A549 (cell line): ENCODE data around the gene SEMA4B. TPM values are rescaled to one million over a fixed set of nuclear protein-coding genes. Genes with fewer than 3 reads are reported as not detected.

Experiments
- ATAC-seq, 2 experiments: fragments of 200-7000 bp in 1 of 2; fragments of >200 bp in 1 of 2; cut with Nextera tagmentation in 1 of 2; cut with Tn5 transposase in 1 of 2; 3 replicates each; pipeline versions ENCODE4 v1.8.0 to v1.9.1; 2018 to 2020; ENCODE audit warnings: mild to moderate bottlenecking in 1 of 2, moderate library complexity in 1 of 2
- CTCF ChIA-PET: fragments of 300-600 bp; sonication (Branson Sonifier 250); formaldehyde crosslinking; extraction: SDS; loops from one replicate; lab custom pipeline; 2021; ENCODE audit warnings: antibody characterized with exemption, inconsistent platforms; lab: Yijun Ruan, JAX
- POLR2A ChIA-PET: fragments of 350-600 bp; formaldehyde crosslinking; extraction: SDS; loops from one replicate; lab custom pipeline; 2021; ENCODE audit warnings: antibody characterized with exemption, inconsistent platforms; lab: Yijun Ruan, JAX
- DNase-seq, 2 experiments: peaks; one replicate each; pipeline versions ENCODE4 v3.0.0 to v3.0.0-alpha.2; 2011 to 2016; ENCODE audit warnings: low read depth in 1 of 2, low spot score in 1 of 2
- FAIRE-seq: peaks from 2 replicates; lab custom pipeline; 2011; peaks lifted over from hg19 to GRCh38; lab: Jason Lieb, UNC
- H3K27ac ChIP-seq, 2 experiments: fragments of >200 bp; sonication (Bioruptor Twin); formaldehyde crosslinking; 3 replicates each; pipeline ENCODE4 v1.5.1; 2016 to 2017
- H3K4me1 ChIP-seq: fragments of >200 bp; sonication (Bioruptor Twin); formaldehyde crosslinking; 3 replicates; pipeline ENCODE4 v1.6.1; 2016
- H3K4me2 ChIP-seq: fragments of >200 bp; sonication (Bioruptor Twin); formaldehyde crosslinking; 3 replicates; pipeline ENCODE4 v1.6.1; 2016
- H3K4me3 ChIP-seq: fragments of >200 bp; sonication (Bioruptor Twin); formaldehyde crosslinking; 3 replicates; pipeline ENCODE4 v1.5.1; 2016
- H3K9me3 ChIP-seq: fragments of >200 bp; sonication (Bioruptor Twin); formaldehyde crosslinking; 3 replicates; pipeline ENCODE4 v1.6.1; 2016
- ATOH8 ChIP-seq: fragments of 250-450 bp; sonication (Bioruptor Pico); IDR thresholded peaks from 2 replicates; pipeline ENCODE4 v1.5.0; 2020; ENCODE audit warnings: low read depth, mild to moderate bottlenecking, moderate library complexity
- BHLHE40 ChIP-seq: IDR thresholded peaks from 2 replicates; pipeline ENCODE4 v1.6.1; 2012; ENCODE audit warnings: low read depth, low read length, inconsistent platforms
- CHD4 ChIP-seq: fragments of 200-600 bp; sonication (generic); IDR thresholded peaks from 2 replicates; pipeline ENCODE4 v1.6.1; 2016; ENCODE audit warnings: antibody characterized with exemption, mild to moderate bottlenecking, borderline replicate concordance
- EHF ChIP-seq: fragments of 250-450 bp; sonication (Bioruptor Pico); IDR thresholded peaks from 2 replicates; pipeline ENCODE4 v1.5.0; 2020; ENCODE audit warnings: mild to moderate bottlenecking
- ELK1 ChIP-seq: fragments of 150-350 bp; IDR thresholded peaks from 2 replicates; pipeline ENCODE4 v1.6.1; 2014; ENCODE audit warnings: low read depth, mild to moderate bottlenecking, low read length
- ESRRA ChIP-seq: fragments of 150-350 bp; IDR thresholded peaks from 2 replicates; pipeline ENCODE4 v1.6.1; 2014; ENCODE audit warnings: mild to moderate bottlenecking, low read length, borderline replicate concordance
- FOSL2 ChIP-seq, 2 experiments: fragments of 450-650 bp in 1 of 2; fragments of >200 bp in 1 of 2; sonication (Bioruptor Twin) in 1 of 2; formaldehyde crosslinking; IDR thresholded peaks; 2 replicates each; pipeline versions ENCODE4 v1.5.0 to v1.6.1; 2016 to 2020; ENCODE audit warnings: mild to moderate bottlenecking in 1 of 2, moderate library complexity in 1 of 2
- FOXS1 ChIP-seq: fragments of 250-450 bp; sonication (Bioruptor Pico); IDR thresholded peaks from 2 replicates; pipeline ENCODE4 v1.5.0; 2020; ENCODE audit warnings: mild to moderate bottlenecking, moderate library complexity
- HDAC2 ChIP-seq: fragments of 200-600 bp; sonication (generic); IDR thresholded peaks from 2 replicates; pipeline ENCODE4 v1.6.1; 2016
- HES2 ChIP-seq: fragments of >200 bp; sonication (Bioruptor Twin); formaldehyde crosslinking; IDR thresholded peaks from 2 replicates; pipeline ENCODE4 v1.6.1; 2016
- HOXA7 ChIP-seq: fragments of 250-450 bp; sonication (Bioruptor Pico); IDR thresholded peaks from 2 replicates; pipeline ENCODE4 v1.5.0; 2020; ENCODE audit warnings: mild to moderate bottlenecking, moderate library complexity
- JUNB ChIP-seq: fragments of >200 bp; sonication (Bioruptor Twin); formaldehyde crosslinking; IDR thresholded peaks from 2 replicates; pipeline ENCODE4 v1.6.1; 2016
- MAX ChIP-seq: IDR thresholded peaks from 2 replicates; pipeline ENCODE4 v1.6.1; 2012
- MYC ChIP-seq: IDR thresholded peaks from 2 replicates; pipeline ENCODE4 v1.6.1; 2012; ENCODE audit warnings: mild to moderate bottlenecking, inconsistent platforms, low read length, improper control_type of control experiment, borderline replicate concordance
- PBX3 ChIP-seq: IDR thresholded peaks from 2 replicates; pipeline ENCODE4 v1.6.1; 2012
- PHF8 ChIP-seq: fragments of 200-600 bp; sonication (generic); IDR thresholded peaks from 2 replicates; pipeline ENCODE4 v1.6.1; 2016; ENCODE audit warnings: low read depth, mild to moderate bottlenecking, antibody characterized with exemption, moderate library complexity, borderline replicate concordance
- POLR2A ChIP-seq: IDR thresholded peaks from 2 replicates; pipeline ENCODE4 v1.6.1; 2012; ENCODE audit warnings: mild to moderate bottlenecking, low read length
- POLR2AphosphoS2 ChIP-seq: conservative IDR thresholded peaks from 2 replicates; pipeline ENCODE4 v1.6.1; 2012; ENCODE audit warnings: low read length, improper control_type of control experiment, inconsistent platforms
- RAD21 ChIP-seq, 2 experiments: fragments of >200 bp in 1 of 2; sonication (Bioruptor Twin) in 1 of 2; formaldehyde crosslinking in 1 of 2; IDR thresholded peaks in 1 of 2; conservative IDR thresholded peaks in 1 of 2; 2 replicates in 1 of 2; 3 replicates in 1 of 2; pipeline ENCODE4 v1.6.1; 2012 to 2018; ENCODE audit warnings: inconsistent platforms in 1 of 2
- RARB ChIP-seq: fragments of 250-450 bp; sonication (Bioruptor Pico); IDR thresholded peaks from 2 replicates; pipeline ENCODE4 v1.8.0; 2021; ENCODE audit warnings: mild to moderate bottlenecking, moderate library complexity
- REST ChIP-seq: fragments of 200-600 bp; sonication (generic); IDR thresholded peaks from 2 replicates; pipeline ENCODE4 v1.6.1; 2016; ENCODE audit warnings: antibody characterized with exemption, mild to moderate bottlenecking, moderate library complexity
- TFCP2L1 ChIP-seq: fragments of 250-450 bp; sonication (Bioruptor Pico); IDR thresholded peaks from 2 replicates; pipeline ENCODE4 v1.5.0; 2021; ENCODE audit warnings: mild to moderate bottlenecking
- USF2 ChIP-seq: fragments of 450-650 bp; IDR thresholded peaks from 2 replicates; pipeline ENCODE4 v1.6.1; 2014; ENCODE audit warnings: antibody characterized with exemption
- ZC3H11A ChIP-seq: fragments of 450-650 bp; IDR thresholded peaks from 2 replicates; pipeline ENCODE4 v1.6.1; 2014; ENCODE audit warnings: antibody characterized with exemption, mild to moderate bottlenecking
- ZSCAN20 ChIP-seq: fragments of 250-450 bp; sonication (Bioruptor Pico); IDR thresholded peaks from 2 replicates; pipeline ENCODE4 v1.8.0; 2022; ENCODE audit warnings: mild to moderate bottlenecking, moderate library complexity
- WGBS: methylation state at CpG from one replicate; pipeline ENCODE4 v1.1.6; 2017; ENCODE audit errors: missing lambda C conversion rate; 5-methylcytosine and 5-hydroxymethylcytosine counted together
- polyA plus RNA-seq, 4 experiments: library from polyadenylated mRNA; depleted of rRNA in 3 of 4; stranded (reverse); fragments of >200 nt; fragmentation: RNase III in 1 of 4; extraction: RNeasy Plus Mini Kit Qiagen cat#74134 plus additional on column Dnase treatment in 1 of 4; gene quantifications; 2 replicates in 3 of 4; 3 replicates in 1 of 4; pipeline ENCODE4 v1.2.3, GENCODE V29; 2011 to 2017

Gene SEMA4B
- polyA plus RNA-seq, 2 of the 4 experiments (the other 2 are of a cell fraction): 45.3 to 47.1 TPM

GRCh38 chr15:90181776-90182175, 19.4 kb upstream of the SEMA4B start:
- Histone ChIP-seq H3K9me3 (no peaks in the 10 kb centered on the region), H3K4me2 (no peak overlapping the region), H3K4me1 (peaks cover 32% of the 10 kb centered on the region), H3K27ac (peak overlapping the region; percentile 31 to 73; a peak in 5 of 6 replicates), H3K4me3 (no peak overlapping the region)
- ChIA-PET CTCF (interaction anchor here (0.6 to 1.9 kb wide), 6 partner anchors 15 to 459 kb away, joined by 3 to 8 read pairs (median 4); no protein-coding TSS in a partner anchor), POLR2A (no interaction called here)
- TF ChIP-seq JUNB (no peak), RARB (no peak), MAX (no peak), HDAC2 (no peak), USF2 (no peak)
- WGBS: 54% methylated on average over 2 of the region's 2 CpGs
- ATAC-seq (no peak), DNase-seq (no peak), FAIRE-seq (no peak)

GRCh38 chr15:90184119-90184785, 16.9 kb upstream of the SEMA4B start:
- ChIA-PET POLR2A (interaction anchor here (0.6 to 2.6 kb wide), 7 partner anchors 11 to 301 kb away, joined by 4 to 19 read pairs (median 5); partner anchors contain the start of genes CIB1, GDPGP1, SEMA4B and TTLL13), CTCF (interaction anchor here (0.7 to 3.0 kb wide), 11 partner anchors 11 to 41 kb away, joined by 3 to 10 read pairs (median 5); no protein-coding TSS in a partner anchor)
- ATAC-seq (peak; percentile 86 to 92), DNase-seq (peak; percentile 92 to 94), FAIRE-seq (peak; percentile 49)
- H3K4me3 ChIP-seq: peak overlapping the region; percentile 62
- H3K27ac ChIP-seq: peak overlapping the region; percentile 82 to 93
- WGBS: under 1% methylated on average over 15 of the region's 27 CpGs
- H3K9me3 ChIP-seq: no peaks in the 10 kb centered on the region
- peaks cover 46% of the 10 kb centered on the region for H3K4me1 ChIP-seq
- peak overlapping the region; percentile 87 for H3K4me2 ChIP-seq
- peak; percentile 97 for TF ChIP-seq CHD4
- 0 out of 2 replicates have a peak, but pooled peaks have one; percentile 59 for TF ChIP-seq ZSCAN20
- peak; percentile 79; the same call in 1 of the 2 replicates for TF ChIP-seq HOXA7 (CRISPR knock-in tag)
- no peak for TF ChIP-seq ELK1
- TF ChIP-seq POLR2AphosphoS2: no peak
- TF ChIP-seq JUNB: no peak
- TF ChIP-seq PHF8: no peak; the same call in 1 of the 2 replicates
- peak; percentile 59; the same call in 1 of the 2 replicates for TF ChIP-seq ESRRA
- TF ChIP-seq RAD21 (conservative IDR thresholded peaks at IDR 0.05 in 1 of 2, IDR thresholded peaks at IDR 0.05 in 1 of 2): no peak
- no peak for TF ChIP-seq ATOH8 (CRISPR knock-in tag)
- TF ChIP-seq FOXS1: no peak
- TF ChIP-seq TFCP2L1 (CRISPR knock-in tag): 0 out of 2 replicates have a peak, but pooled peaks have one; percentile 36
- no peak for TF ChIP-seq RARB
- peak; percentile 41; the same call in 1 of the 2 replicates for TF ChIP-seq EHF (CRISPR knock-in tag)
- TF ChIP-seq MAX: peak; percentile 84
- no peak for TF ChIP-seq BHLHE40
- TF ChIP-seq POLR2A: peak; percentile 25
- TF ChIP-seq FOSL2 (IDR thresholded peaks at IDR 0.05): no peak
- TF ChIP-seq FOSL2 (CRISPR knock-in tag; IDR thresholded peaks at IDR 0.05): no peak
- TF ChIP-seq MYC: peak; percentile 72
- no peak for TF ChIP-seq ZC3H11A
- TF ChIP-seq HDAC2: peak; percentile 98
- TF ChIP-seq USF2: no peak
- no peak for TF ChIP-seq HES2
- no peak for TF ChIP-seq PBX3
- no peak for TF ChIP-seq REST
